ENCODE measurements around the gene ADAM15.

- TF ChIP-seq CTBP1 (IDR thresholded peaks at IDR 0.05; ENCODE audit: borderline replicate concordance), result no peak
- TF ChIP-seq TARDBP (IDR thresholded peaks at IDR 0.05), result no peak
These were observed 41.4 kb upstream of the ADAM15 start for GRCh38 chr1:155009742-155010141.

Measured in HEK293T (cell line).